IPS-18a (cell line): ENCODE results near the gene GMPR.
A peak's percentile ranks its signal among the peaks of the same experiment; 100 is the strongest.

Source experiments
- H3K27ac ChIP-seq: one replicate; pipeline ENCODE4 v1.5.1; 2013; ENCODE audit warnings: low read length
- H3K27me3 ChIP-seq: one replicate; pipeline ENCODE4 v1.6.1; 2013; ENCODE audit warnings: mild to moderate bottlenecking, low read length; ENCODE audit not compliant: control insufficient read depth, insufficient read depth
- H3K36me3 ChIP-seq: one replicate; pipeline ENCODE4 v1.6.1; 2013; ENCODE audit warnings: low read depth, low read length; ENCODE audit not compliant: control insufficient read depth
- H3K4me1 ChIP-seq: one replicate; pipeline ENCODE4 v1.6.1; 2013; ENCODE audit warnings: low read depth, low read length; ENCODE audit not compliant: control insufficient read depth
- H3K4me3 ChIP-seq: one replicate; pipeline ENCODE4 v1.5.1; 2013; ENCODE audit warnings: low read length
- H3K9ac ChIP-seq: one replicate; pipeline ENCODE4 v1.6.1; 2013; ENCODE audit warnings: mild to moderate bottlenecking, low read length, moderate library complexity
- H3K9me3 ChIP-seq: one replicate; pipeline ENCODE4 v1.6.1; 2013; ENCODE audit warnings: low read depth, low read length; ENCODE audit not compliant: control insufficient read depth

Gene GMPR

GRCh38 chr6:16278750-16279149 lies 40.4 kb downstream of the GMPR start:
- no peaks in the 10 kb centered on the region for H3K27me3 ChIP-seq
- H3K4me1 ChIP-seq, result no peaks in the 10 kb centered on the region
- H3K9ac ChIP-seq, result no peak overlapping the region
- no peaks in the 10 kb centered on the region for H3K36me3 ChIP-seq
- no peak overlapping the region for H3K27ac ChIP-seq
- H3K4me3 ChIP-seq, result no peak overlapping the region
- no peaks in the 10 kb centered on the region for H3K9me3 ChIP-seq

- Histone ChIP-seq H3K9me3 (no peaks in the 10 kb centered on the region), H3K9ac (no peak overlapping the region), H3K27me3 (no peaks in the 10 kb centered on the region), H3K4me1 (no peaks in the 10 kb centered on the region), H3K36me3 (no peaks in the 10 kb centered on the region), H3K27ac (no peak overlapping the region), H3K4me3 (no peak overlapping the region)
These were observed 40.9 kb downstream of the GMPR start for GRCh38 chr6:16279243-16279642.

- Histone ChIP-seq H3K4me3 (no peak overlapping the region), H3K27me3 (peaks cover 4% of the 10 kb centered on the region), H3K9ac (no peak overlapping the region), H3K36me3 (no peaks in the 10 kb centered on the region), H3K9me3 (no peaks in the 10 kb centered on the region), H3K4me1 (no peaks in the 10 kb centered on the region), H3K27ac (no peak overlapping the region)
These were observed 44.0 kb downstream of the GMPR start for GRCh38 chr6:16282370-16282769.

- Histone ChIP-seq H3K9me3 (no peaks in the 10 kb centered on the region), H3K9ac (no peak overlapping the region), H3K4me1 (no peaks in the 10 kb centered on the region), H3K4me3 (no peak overlapping the region), H3K27ac (no peak overlapping the region), H3K27me3 (peaks cover 4% of the 10 kb centered on the region), H3K36me3 (no peaks in the 10 kb centered on the region)
These were observed 46.1 kb downstream of the GMPR start for GRCh38 chr6:16284472-16284871.

- Histone ChIP-seq H3K36me3 (no peaks in the 10 kb centered on the region), H3K27me3 (peaks cover 4% of the 10 kb centered on the region), H3K27ac (no peak overlapping the region), H3K4me3 (no peak overlapping the region), H3K9ac (no peak overlapping the region), H3K9me3 (no peaks in the 10 kb centered on the region), H3K4me1 (no peaks in the 10 kb centered on the region)
These were observed 47.2 kb downstream of the GMPR start for GRCh38 chr6:16285467-16286150.

- H3K36me3 ChIP-seq, result no peaks in the 10 kb centered on the region
- H3K27ac ChIP-seq, result no peak overlapping the region
- H3K9me3 ChIP-seq, result no peaks in the 10 kb centered on the region
- H3K4me1 ChIP-seq, result no peaks in the 10 kb centered on the region
- H3K9ac ChIP-seq, result no peak overlapping the region
- H3K4me3 ChIP-seq, result peak overlapping the region; percentile 29
- H3K27me3 ChIP-seq, result peaks cover 4% of the 10 kb centered on the region
These were observed 47.8 kb downstream of the GMPR start for GRCh38 chr6:16286151-16286522.

GRCh38 chr6:16288163-16288562 lies 49.8 kb downstream of the GMPR start:
- Histone ChIP-seq H3K4me3 (no peak overlapping the region), H3K36me3 (no peaks in the 10 kb centered on the region), H3K4me1 (no peaks in the 10 kb centered on the region), H3K9me3 (no peaks in the 10 kb centered on the region), H3K9ac (no peak overlapping the region), H3K27ac (no peak overlapping the region), H3K27me3 (peaks cover 4% of the 10 kb centered on the region)

- Histone ChIP-seq H3K9me3 (no peaks in the 10 kb centered on the region), H3K27ac (no peak overlapping the region), H3K36me3 (no peaks in the 10 kb centered on the region), H3K4me1 (no peaks in the 10 kb centered on the region), H3K27me3 (no peaks in the 10 kb centered on the region), H3K9ac (no peak overlapping the region), H3K4me3 (no peak overlapping the region)
These were observed 53.4 kb downstream of the GMPR start for GRCh38 chr6:16291739-16292138.

GRCh38 chr6:16292432-16292831 lies 54.0 kb downstream of the GMPR start:
- no peak overlapping the region for H3K27ac ChIP-seq
- H3K4me1 ChIP-seq, result no peaks in the 10 kb centered on the region
- no peak overlapping the region for H3K9ac ChIP-seq
- no peak overlapping the region for H3K4me3 ChIP-seq
- no peaks in the 10 kb centered on the region for H3K27me3 ChIP-seq
- H3K36me3 ChIP-seq, result no peaks in the 10 kb centered on the region
- H3K9me3 ChIP-seq, result no peaks in the 10 kb centered on the region

GRCh38 chr6:16292942-16293341 lies 54.6 kb downstream of the GMPR start:
- Histone ChIP-seq H3K4me1 (no peaks in the 10 kb centered on the region), H3K9me3 (no peaks in the 10 kb centered on the region), H3K36me3 (no peaks in the 10 kb centered on the region), H3K4me3 (no peak overlapping the region), H3K27me3 (no peaks in the 10 kb centered on the region), H3K9ac (no peak overlapping the region), H3K27ac (no peak overlapping the region)

- Histone ChIP-seq H3K4me3 (no peak overlapping the region), H3K27ac (no peak overlapping the region), H3K36me3 (no peaks in the 10 kb centered on the region), H3K9ac (no peak overlapping the region), H3K9me3 (no peaks in the 10 kb centered on the region), H3K4me1 (no peaks in the 10 kb centered on the region), H3K27me3 (no peaks in the 10 kb centered on the region)
These were observed 56.0 kb downstream of the GMPR start for GRCh38 chr6:16294371-16294770.

GRCh38 chr6:16295060-16295459 lies 56.7 kb downstream of the GMPR start:
- H3K27ac ChIP-seq, result no peak overlapping the region
- no peak overlapping the region for H3K9ac ChIP-seq
- no peaks in the 10 kb centered on the region for H3K4me1 ChIP-seq
- H3K36me3 ChIP-seq, result no peaks in the 10 kb centered on the region
- H3K27me3 ChIP-seq, result no peaks in the 10 kb centered on the region
- H3K9me3 ChIP-seq, result no peaks in the 10 kb centered on the region
- no peak overlapping the region for H3K4me3 ChIP-seq
